Hypothalamus (tissue), 51 donors: ENCODE data around the gene ERICH3.
"Not testable (repeated sequence)": the region's sequence is repeated elsewhere in the genome, so short reads cannot be mapped to it uniquely, and the experiment has no call there.

Experiments
- DNase-seq, 51 donors: peaks; one replicate each; lab custom pipeline; 2025; lab: John Stamatoyannopoulos, UW

ERICH3 gene

DNA sequence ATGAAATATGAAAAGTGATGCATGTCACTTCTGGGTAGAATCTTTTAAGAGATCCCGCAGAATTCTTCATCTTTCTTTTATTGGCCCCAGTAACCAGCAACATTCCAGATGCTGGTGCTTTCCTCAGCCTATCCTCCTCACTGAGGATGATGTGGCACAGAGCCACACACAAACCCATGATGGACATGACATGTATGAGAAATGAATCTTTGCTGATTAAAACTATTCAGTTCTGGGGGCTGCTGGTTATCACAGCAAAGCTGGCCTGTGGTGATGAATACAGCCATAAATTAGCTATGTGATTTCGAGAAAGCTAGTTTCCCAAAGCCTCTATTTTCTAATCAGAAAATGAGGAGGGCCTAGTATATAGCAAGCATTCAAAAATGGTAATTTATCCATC lies 8.3 kb upstream of the ERICH3 start:
- no peak for DNase-seq

DNA sequence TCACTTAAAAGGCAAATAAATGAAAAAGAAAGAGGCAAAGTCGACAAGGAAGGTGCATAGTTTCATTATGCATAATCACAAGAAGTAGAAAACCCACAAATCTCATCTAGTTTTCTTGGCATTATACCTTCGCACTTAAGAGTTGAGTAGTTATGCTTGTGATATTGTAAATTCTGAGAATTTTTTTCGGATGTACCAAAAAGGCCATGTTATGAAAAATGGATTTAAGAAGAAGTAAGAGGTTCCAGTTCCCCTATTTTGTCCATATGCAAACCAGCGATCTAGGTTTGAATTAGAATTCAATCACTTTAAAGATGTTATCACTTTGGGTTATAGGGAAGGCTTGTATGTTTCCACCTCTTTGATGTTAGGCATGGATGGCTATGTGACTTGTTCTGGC lies 7.9 kb upstream of the ERICH3 start:
- no peak for DNase-seq

DNA sequence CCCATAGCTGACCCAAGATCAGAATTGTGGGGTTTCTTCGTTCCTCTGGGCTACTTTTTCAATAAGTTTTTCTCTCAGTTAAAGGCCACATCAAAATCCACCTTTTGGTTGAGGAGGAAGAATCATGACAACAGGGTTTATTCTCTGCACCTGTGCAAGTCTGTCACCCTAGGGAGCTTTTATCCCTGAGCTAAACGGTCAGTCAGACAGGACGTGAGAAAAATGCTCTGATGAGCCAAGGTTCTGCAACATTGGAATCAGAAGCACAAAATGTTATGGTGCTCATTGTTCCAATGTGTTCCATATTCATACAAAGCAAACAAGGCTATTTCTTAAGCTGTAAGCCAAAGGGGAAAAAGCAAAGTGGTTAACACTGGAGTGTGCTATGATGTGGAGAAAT lies 7.4 kb upstream of the ERICH3 start:
- no peak for DNase-seq

DNA sequence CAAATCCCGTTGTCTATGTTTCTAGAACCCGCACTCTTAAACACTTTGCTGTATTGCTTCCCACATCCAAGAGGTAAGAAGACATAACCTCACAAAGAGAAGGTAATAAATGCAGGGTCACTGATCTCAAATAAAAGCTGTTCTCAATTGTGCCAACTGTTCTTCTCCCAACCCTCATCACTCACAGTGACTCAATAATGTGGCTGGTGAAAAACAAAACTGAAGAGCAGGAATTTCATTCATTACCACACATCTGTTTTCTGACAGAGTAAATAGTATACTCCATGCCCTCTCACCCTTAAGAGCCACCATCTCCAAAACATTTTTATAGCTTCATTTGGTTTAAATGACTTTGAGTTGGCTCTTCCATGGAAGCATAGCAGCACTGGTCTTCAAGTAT lies 6.2 kb upstream of the ERICH3 start:
- DNase-seq: no peak

DNA sequence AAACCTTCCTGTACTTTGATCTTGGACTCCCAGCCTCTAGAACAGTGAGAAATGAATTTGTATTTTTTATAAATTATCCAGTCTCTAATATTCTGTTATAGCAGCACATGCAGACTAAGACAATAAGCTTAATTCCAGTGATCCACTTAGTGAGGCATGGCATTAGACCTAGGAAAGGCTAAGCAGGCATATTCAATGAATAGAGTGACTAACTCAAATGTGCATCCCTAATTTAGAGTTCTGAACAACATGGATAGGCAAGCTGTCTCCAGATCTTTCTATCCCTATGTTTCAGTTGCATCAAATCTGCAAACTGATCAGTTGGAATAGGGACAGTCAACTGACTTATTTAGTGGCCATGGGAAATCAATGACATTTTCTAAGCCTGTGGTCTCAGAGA lies 4.3 kb upstream of the ERICH3 start:
- no peak for DNase-seq

DNA sequence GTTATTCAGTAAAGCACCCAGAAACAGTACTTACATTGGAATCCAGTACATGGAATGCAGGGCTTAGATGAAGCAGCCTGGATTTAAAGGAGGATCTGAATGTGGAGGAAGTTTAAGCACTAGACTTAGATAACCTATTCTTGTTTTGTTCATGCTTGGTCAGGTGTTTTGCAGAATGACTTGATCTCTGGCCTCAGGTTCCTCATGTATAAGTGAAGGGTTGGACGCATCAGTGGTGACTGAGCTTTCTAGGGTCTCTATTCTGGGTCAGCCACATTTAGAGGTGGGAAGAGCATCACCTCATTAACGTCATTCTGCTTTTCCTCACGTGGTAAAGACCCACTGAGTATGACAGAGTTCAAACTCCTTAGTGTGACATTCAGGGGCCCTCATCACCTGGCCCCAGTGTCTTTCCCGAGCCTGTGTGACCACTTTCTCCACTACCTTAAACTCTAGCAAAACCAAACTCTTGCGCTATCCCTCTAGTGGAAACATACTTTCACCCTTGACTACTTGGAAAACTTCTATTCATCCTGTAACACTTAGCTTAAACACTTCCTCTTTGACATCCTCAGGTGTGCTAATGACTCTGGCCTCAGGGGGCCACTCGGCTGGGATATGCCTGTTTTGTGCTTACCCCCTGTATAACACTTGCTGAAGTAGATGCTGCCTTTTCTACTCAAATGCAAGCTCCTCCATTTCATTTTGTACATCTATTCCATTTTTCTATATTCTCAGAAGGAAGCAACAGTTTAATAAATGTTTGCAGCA lies 871 bp upstream of the ERICH3 start:
- DNase-seq: no peak

DNA sequence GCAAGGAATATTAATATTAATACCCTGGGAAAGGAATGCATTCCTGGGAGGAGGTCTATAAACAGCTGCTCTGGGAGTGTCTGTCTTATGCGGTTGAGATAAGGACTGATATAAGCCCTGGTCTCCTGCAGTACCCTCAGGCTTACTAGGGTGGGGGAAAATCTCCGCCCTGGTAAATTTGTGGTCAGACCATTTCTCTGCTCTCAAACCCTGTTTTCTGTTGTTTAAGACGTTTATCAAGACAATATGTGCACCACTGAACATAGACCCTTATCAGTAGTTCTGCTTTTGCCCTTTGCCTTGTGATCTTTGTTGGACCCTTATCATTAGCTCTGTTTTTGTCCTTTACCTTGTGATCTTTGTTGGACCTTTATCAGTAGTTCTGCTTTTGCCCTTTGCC lies 2.7 kb downstream of the ERICH3 start:
- not testable (repeated sequence) for DNase-seq

DNA sequence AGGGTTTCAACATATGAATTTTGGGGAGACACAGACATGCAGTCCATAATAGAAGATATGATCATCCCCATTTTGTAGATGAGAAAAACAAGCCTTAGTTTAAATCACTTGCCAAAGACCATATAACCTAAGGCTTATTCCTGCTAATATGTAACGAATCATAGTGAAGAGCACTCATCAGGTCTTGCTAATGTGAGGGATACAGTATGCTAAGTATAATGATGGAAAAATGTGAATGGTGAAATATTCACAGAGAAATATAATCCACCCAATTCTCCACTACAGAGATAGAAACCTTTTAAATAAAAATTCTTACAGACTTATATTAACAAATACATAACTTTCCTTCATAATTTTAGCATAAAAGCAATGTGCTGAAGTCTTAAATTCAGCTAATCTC lies 18.9 kb downstream of the ERICH3 start:
- DNase-seq: no peak

DNA sequence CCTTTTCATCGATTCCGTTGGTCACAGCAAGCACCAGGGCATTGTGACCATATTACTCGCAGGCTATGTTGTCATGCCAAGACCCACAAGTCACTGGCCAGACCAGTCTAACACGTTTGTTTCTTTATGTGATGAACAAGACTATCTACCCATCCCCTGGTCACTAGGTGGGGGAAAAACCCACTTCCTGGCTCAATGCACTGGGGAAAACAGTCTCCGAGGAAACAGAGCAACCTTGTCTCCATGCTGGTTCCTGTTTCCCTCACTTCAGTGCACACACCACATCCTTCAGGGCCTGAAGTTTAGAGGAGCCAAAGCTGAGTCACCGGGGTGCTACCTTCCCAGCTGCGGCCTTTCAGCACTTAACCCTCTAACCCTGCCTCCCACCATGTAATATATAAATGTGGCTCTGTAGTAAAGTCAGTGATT lies 20.9 kb downstream of the ERICH3 start:
- no peak for DNase-seq

DNA sequence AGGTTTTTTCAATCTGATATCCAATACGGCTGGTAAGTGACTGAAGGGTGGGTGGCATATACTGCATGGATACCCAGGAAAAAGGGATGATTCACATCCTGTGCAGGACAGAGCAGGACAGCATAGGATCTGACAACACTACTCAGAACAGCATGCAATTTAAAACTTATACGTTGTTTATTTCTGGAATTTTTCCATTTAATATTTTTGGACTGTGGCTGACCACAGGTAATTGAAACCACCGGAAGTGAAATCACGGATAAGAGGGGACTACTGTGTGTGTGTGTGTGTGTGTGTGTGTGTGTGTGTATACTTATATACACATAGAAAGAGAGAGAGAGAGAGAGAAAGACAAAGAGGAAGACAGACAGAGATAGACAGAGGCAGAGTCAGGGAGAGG lies 23.0 kb downstream of the ERICH3 start:
- no peak for DNase-seq

DNA sequence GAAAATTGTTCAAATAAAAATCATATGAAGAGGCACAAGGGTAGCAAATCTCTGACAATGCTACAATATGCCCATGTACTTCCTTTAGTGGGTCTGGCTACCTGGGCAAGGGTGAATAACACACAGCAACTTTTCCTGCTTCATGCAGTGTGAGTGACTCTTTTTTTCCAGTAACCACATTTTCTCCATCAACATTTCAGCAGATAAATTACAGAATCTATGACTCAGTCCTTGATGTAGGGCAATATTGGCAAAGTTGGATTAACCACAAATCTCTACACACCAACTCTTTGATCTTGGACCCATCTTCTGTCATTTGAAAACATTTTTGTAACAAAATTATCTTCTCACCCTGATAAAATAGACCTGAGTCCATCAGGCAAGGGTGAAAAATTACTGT lies 31.7 kb downstream of the ERICH3 start:
- DNase-seq: no peak

DNA sequence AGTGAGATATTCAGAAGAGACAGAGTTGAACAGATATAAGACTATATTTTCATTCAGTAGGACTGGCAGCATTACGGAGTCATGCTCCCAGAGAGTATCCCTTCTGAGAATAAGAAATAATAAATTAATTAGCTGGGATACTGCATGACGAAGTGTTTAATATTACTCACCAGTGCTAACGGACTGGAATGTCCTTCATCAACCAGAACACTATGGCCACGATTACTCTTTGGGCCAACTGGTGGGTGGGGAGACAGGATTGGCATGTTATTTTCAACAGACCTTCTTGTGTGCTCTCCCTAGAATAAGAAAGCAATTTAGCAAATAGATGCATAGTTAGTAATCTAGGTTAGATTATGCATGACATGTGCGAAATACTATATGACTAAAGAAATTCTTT lies 32.4 kb downstream of the ERICH3 start:
- no peak for DNase-seq

DNA sequence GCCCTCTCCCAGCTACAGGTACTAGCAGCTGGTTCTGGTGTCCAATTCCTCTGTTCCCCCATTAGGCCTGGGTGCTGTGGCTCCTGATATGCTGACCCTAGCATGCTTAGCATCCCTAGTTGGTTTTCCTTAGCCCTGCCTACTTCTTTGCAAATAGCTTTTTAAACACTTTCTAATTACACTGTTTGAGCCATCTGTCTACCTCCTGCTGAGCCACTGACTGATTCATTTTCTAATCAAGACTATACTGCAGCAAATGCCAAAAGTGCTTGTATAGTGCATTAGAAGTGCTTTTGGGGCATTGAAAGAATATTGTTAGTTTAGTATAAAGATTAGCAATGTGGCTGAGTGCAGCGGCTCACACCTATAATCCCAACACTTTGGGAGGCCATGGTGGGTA lies 36.3 kb downstream of the ERICH3 start:
- DNase-seq: no peak

DNA sequence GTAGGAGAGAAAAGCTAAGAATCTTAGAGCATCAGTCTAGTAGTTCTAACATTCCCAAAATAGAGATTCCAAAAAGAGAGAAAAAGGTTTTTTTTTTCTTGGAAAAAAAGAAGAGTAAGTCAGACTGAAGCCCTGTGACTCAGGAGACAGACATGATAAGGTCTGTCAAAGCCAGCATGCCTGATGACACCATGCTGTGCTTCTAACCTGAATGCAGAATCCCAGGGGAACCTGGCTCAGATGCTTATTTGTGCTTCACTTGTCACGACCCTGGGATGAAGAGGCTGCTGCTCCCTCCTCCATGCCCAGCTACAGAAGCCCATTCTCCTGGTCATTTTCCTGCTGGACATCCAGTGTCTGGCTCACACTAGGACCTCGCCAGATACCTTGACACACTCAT lies 44.3 kb downstream of the ERICH3 start:
- no peak for DNase-seq

DNA sequence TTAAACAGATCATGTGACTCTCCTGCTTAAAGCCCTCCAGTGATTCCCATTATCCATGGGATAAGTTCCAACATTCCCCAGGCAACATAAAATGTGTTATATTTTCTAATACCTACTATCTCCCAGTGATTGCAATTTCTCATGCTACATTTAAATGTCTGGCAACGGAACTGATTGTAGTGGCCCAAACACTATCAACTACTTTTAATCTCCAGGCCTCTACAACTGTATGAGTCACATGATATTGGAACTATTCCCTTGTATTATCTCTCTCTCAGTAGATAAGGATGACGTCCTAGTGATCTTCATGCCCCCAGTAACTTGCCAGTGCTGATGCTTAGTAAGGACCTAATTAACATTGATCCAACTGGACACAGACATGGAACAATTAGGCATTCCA lies 49.9 kb downstream of the ERICH3 start:
- no peak for DNase-seq

DNA sequence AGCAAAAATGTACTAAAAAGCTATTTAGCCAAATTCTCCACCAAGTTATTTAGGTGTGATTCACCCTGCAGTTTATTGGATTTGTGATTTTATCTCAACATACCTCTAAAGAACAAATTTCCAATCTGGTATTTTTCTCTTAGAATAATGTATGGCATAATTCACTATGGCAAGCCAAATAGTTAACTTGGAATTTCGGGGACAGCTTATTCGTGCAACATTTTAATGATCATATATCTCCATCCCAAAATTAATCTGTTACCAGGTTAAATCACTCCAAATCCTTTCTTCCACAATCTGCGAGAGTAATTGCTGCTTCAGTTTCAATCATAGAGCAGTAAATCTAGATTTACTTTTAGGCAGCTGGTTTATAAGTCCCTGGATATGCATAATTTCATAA lies 53.4 kb downstream of the ERICH3 start:
- no peak for DNase-seq

DNA sequence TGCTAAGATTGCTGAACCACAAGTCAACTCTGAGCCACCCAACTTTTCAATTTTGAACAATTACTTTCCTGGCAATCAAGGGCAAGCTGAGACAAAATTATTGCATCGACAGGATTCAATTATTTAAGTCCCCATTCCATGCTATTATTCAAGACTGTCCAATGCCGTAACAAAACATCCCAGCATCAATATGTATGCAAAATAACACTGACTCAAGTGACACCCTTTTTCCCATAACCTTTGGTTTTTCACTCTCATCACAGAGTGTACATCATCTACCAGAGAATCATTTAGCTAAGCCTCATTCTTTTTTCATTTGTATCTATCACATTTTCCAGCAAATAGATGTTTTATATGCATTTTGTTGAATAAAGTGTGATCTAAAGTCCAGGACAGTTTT lies 54.6 kb downstream of the ERICH3 start:
- DNase-seq: no peak

DNA sequence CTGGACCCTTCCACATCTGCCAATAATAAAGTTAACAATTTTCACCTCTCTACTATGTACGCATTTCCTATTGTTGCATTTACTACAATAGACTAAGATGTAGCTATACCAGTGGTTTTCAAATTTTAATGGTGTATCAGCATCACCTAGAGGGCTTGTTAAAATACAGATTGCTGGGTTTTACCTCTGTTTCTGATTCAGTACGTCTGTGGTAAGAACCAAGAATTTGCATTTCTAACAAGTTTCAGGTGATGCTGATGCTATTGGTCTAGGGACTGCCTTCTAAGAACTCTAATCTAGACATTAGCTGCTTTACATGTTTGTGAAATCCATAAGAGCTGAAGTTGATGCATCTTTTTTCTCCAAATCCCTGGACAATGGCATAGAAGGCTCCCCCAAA lies 59.7 kb downstream of the ERICH3 start:
- DNase-seq: no peak

DNA sequence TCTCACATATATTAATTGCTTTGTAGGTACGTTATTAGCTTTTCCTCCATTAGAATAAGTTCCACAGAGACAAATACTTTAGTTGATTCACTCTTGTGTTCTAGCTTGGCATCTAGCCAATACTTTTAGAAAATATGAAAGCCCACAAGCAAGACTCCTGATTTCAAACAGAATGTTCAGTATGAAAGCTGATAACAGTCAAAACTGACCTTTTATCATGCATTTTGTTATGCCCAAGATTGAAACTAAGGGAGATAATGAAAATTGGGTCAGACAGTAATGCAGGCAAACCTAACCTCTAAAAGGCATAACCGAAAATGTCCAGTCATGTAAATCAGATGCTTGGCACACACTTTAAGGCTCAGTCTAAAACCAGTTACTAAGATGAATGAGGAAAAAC lies 61.7 kb downstream of the ERICH3 start:
- no peak for DNase-seq

DNA sequence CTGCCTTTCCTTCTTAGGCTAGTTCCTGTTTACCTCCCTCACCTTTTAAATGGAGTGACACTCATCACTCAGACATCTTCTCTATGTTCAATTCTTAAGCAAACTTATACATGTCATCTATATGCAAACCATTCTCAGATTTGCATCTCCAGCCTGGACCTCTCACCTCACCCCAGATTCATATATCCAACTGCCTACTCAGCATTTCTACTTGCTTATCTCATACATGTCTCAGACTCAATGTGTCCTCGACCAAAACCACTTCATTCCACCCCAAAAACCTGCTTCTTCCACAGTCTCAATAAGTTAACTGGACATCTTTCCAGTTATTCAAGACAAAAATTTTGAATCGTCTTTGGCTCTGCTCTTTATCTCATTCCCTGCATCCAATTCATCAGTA lies 62.6 kb downstream of the ERICH3 start:
- no peak for DNase-seq

DNA sequence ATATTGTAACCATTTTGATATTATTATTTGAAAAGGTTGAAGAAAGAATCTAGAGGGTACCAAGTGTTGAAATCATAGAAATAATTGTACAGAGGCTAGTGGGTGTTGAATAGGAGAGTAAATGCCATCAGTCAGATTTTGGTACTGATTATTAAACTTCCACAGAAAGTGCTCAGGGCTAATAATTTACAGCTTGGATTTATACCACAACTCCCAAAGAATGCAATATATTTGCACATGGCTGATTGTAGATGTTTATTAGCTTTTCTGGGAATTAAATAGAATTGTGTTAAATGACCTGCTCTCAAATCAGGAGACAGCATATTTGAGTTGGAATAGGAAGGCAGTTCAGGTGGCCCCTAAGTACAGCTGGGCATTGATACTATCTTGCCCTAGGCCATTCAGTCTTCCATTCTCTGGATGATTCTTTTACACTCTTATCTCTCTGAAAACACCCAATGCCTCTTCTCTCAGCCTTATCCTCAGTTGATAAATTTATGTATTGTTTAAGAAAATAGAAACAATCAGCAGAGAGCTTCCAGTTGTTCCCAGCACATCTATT lies 63.7 kb downstream of the ERICH3 start:
- DNase-seq: no peak

DNA sequence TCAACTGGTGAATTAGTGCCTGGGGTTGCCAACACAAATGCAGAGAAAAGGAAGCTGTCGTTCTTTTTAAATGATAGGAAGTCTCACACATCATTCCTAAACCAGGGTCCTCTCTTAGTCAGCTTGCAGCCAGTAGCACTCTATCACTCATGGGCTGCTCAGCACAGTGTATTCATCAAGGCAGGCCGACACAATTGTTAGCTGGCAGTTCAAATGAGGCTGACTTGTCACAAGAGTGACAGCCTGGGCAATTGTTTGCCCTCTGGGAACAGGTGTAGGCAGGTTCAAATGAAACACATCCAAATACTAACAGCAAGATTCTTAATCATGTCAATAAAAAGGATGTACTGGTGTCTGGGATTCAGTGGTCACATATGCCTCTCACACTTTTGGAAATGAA lies 76.9 kb downstream of the ERICH3 start:
- no peak for DNase-seq
